WTC11 (cell line): ENCODE data around the gene RABGEF1.

ENCODE experiments used
- ATF2 ChIP-seq: sonication (generic); formaldehyde crosslinking; IDR thresholded peaks from 2 replicates; pipeline ENCODE4 v1.8.1; 2022; ENCODE audit warnings: low read depth, missing genetic modification reagents, borderline replicate concordance
- CREB1 ChIP-seq: sonication (generic); formaldehyde crosslinking; IDR thresholded peaks from 2 replicates; pipeline ENCODE4 v1.8.0; 2023; ENCODE audit warnings: mild to moderate bottlenecking, missing genetic modification reagents
- CTCF ChIP-seq: fragments of 200-600 bp; IDR thresholded peaks from 2 replicates; pipeline ENCODE4 v1.8.0; 2022; ENCODE audit warnings: antibody characterized with exemption
- IRF2 ChIP-seq: sonication (generic); formaldehyde crosslinking; IDR thresholded peaks from 2 replicates; pipeline ENCODE4 v1.8.0; 2022; ENCODE audit warnings: low read depth, missing genetic modification reagents, borderline replicate concordance
- NR2C2 ChIP-seq: sonication (generic); formaldehyde crosslinking; IDR thresholded peaks from 2 replicates; pipeline ENCODE4 v1.8.0; 2022; ENCODE audit warnings: mild to moderate bottlenecking, missing genetic modification reagents
- TEAD4 ChIP-seq: sonication (generic); formaldehyde crosslinking; IDR thresholded peaks from 2 replicates; pipeline ENCODE4 v1.8.0; 2022; ENCODE audit warnings: mild to moderate bottlenecking, missing genetic modification reagents

- no peak for TF ChIP-seq CTCF
- TF ChIP-seq TEAD4 = no peak
- TF ChIP-seq CREB1 (CRISPR knock-in tag) = no peak
- TF ChIP-seq NR2C2 (CRISPR knock-in tag) = no peak
- TF ChIP-seq ATF2 (CRISPR knock-in tag) = no peak
- TF ChIP-seq IRF2 = no peak
These were observed 49.7 kb downstream of the RABGEF1 start for GRCh38 chr7:66790196-66790595.
